Thoracic aorta (tissue), 2 donors: ENCODE data around the gene ARHGEF16. TPM values are rescaled to one million over a fixed set of nuclear protein-coding genes. Genes with fewer than 3 reads are reported as not detected.

Source experiments
- ATAC-seq: fragments of 150-250 bp; one replicate; pipeline ENCODE4 v1.8.0; 2017; ENCODE audit warnings: low read depth; ENCODE audit not compliant: insufficient number of reproducible peaks, low FRiP score
- DNase-seq: peaks from one replicate; pipeline ENCODE4 v3.0.0-alpha.2; 2020; ENCODE audit warnings: low spot score
- H3K27ac ChIP-seq, 2 donors: fragments of 200-600 bp; sonication (generic); 1 replicate in 1 of 2; 2 replicates in 1 of 2; pipeline ENCODE4 v1.5.1; 2016; ENCODE audit warnings: mild to moderate bottlenecking in 2 of 2, moderate library complexity in 2 of 2
- H3K27me3 ChIP-seq: fragments of 200-600 bp; sonication (generic); replicated peaks from 2 replicates; pipeline ENCODE4 v1.6.0; 2016; ENCODE audit warnings: mild to moderate bottlenecking; ENCODE audit not compliant: insufficient read depth
- H3K36me3 ChIP-seq: fragments of 200-600 bp; sonication (generic); one replicate; pipeline ENCODE4 v1.5.1; 2016
- H3K4me1 ChIP-seq, 2 donors: fragments of 200-600 bp; sonication (generic); 1 replicate in 1 of 2; 2 replicates in 1 of 2; pipeline versions ENCODE4 v1.5.1 to v1.6.0; 2016; ENCODE audit warnings: low read depth in 2 of 2, mild to moderate bottlenecking in 1 of 2; ENCODE audit not compliant: control insufficient read depth in 1 of 2
- H3K4me3 ChIP-seq: fragments of 200-600 bp; sonication (generic); 2 replicates; pipeline ENCODE4 v1.5.1; 2016; ENCODE audit warnings: mild to moderate bottlenecking
- H3K9me3 ChIP-seq: fragments of 200-600 bp; sonication (generic); 2 replicates; pipeline ENCODE4 v1.5.1; 2016
- CTCF ChIP-seq: fragments of 200-600 bp; sonication (generic); IDR thresholded peaks from one replicate; pipeline ENCODE4 v1.5.1; 2019; ENCODE audit warnings: antibody characterized with exemption
- total RNA-seq, 2 donors: library from RNA; depleted of rRNA; stranded (reverse); fragments of >200 nt; gene quantifications; one replicate each; pipeline versions ENCODE4 v1.1.0 to v1.2.3, GENCODE V29; 2016

The ARHGEF16 gene
- total RNA-seq, 2 donors from 2014 or later: 1.6 to 2.4 TPM

GRCh38 chr1:3522112-3522511 lies 67.6 kb downstream of the ARHGEF16 start:
- Histone ChIP-seq H3K4me1 (peaks cover 14 to 68% of the 10 kb centered on the region in 2 donors), H3K4me3 (no peak overlapping the region), H3K27me3 (no peaks in the 10 kb centered on the region), H3K36me3 (peaks cover 35% of the 10 kb centered on the region), H3K9me3 (no peaks in the 10 kb centered on the region), H3K27ac (no peak overlapping the region)
- DNase-seq: no peak
- TF ChIP-seq CTCF: no peak
- ATAC-seq: no peak

GRCh38 chr1:3522564-3523265 lies 68.2 kb downstream of the ARHGEF16 start:
- no peak overlapping the region for H3K4me3 ChIP-seq
- H3K27me3 ChIP-seq: no peaks in the 10 kb centered on the region
- H3K27ac ChIP-seq: peak overlapping the region in 1 of 2 donors; percentile 26
- DNase-seq: no peak
- H3K36me3 ChIP-seq: peaks cover 35% of the 10 kb centered on the region
- no peak for TF ChIP-seq CTCF
- H3K9me3 ChIP-seq: no peaks in the 10 kb centered on the region
- H3K4me1 ChIP-seq: peaks cover 20 to 68% of the 10 kb centered on the region in 2 donors
- no peak for ATAC-seq

- Histone ChIP-seq H3K27ac (no peak overlapping the region), H3K4me1 (peaks cover 29 to 73% of the 10 kb centered on the region in 2 donors), H3K36me3 (peaks cover 35% of the 10 kb centered on the region), H3K4me3 (no peak overlapping the region), H3K9me3 (no peaks in the 10 kb centered on the region), H3K27me3 (no peaks in the 10 kb centered on the region)
- DNase-seq: no peak
- no peak for TF ChIP-seq CTCF
- no peak for ATAC-seq
Measured at GRCh38 chr1:3523980-3524379, 69.5 kb downstream of the ARHGEF16 start.

- Histone ChIP-seq H3K27me3 (no peaks in the 10 kb centered on the region), H3K9me3 (no peaks in the 10 kb centered on the region), H3K4me3 (no peak overlapping the region), H3K36me3 (peaks cover 28% of the 10 kb centered on the region), H3K4me1 (peaks cover 35 to 78% of the 10 kb centered on the region in 2 donors), H3K27ac (no peak overlapping the region)
- ATAC-seq: no peak
- TF ChIP-seq CTCF: no peak
- DNase-seq: no peak
Measured at GRCh38 chr1:3524556-3525203, 70.2 kb downstream of the ARHGEF16 start.

- ATAC-seq: no peak
- H3K27me3 ChIP-seq: no peaks in the 10 kb centered on the region
Measured at GRCh38 chr1:3525551-3526482, 71.4 kb downstream of the ARHGEF16 start.

More at GRCh38 chr1:3525551-3526482, 71.4 kb downstream of the ARHGEF16 start:
- no peak for DNase-seq
- Histone ChIP-seq H3K4me3 (no peak overlapping the region), H3K4me1 (peaks cover 41 to 82% of the 10 kb centered on the region in 2 donors), H3K36me3 (peaks cover 25% of the 10 kb centered on the region), H3K27ac (no peak overlapping the region), H3K9me3 (no peaks in the 10 kb centered on the region)
- no peak for TF ChIP-seq CTCF
